ENCODE measurements around the gene TMEM132D. TPM values are rescaled to one million over a fixed set of nuclear protein-coding genes. Genes with fewer than 3 reads are reported as not detected.

The TMEM132D gene
- total RNA-seq, 1 experiment from 2014 or later, result 1.4 TPM

DNA sequence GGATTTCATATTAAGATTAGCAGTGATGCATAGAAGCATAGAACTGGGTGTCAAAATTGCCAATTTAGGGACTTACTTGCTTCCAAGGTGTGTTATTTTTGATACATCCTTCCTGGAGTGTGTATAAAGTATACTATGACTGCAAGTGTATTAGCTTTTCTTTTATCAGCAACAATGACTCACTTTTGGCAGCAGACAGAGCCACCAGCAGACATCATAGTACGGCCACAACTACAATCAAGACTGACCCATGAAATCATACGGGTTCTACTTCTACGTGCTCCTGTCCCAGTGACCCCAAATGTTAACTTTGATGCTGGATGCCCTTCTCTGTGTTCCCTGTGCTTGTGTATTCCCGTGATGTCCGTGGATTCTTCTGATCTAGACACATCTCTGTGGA lies 443.9 kb downstream of the TMEM132D start:
- no peak for ATAC-seq
- Mint-ChIP-seq H3K4me1 (no peaks in the 10 kb centered on the region), H3K9me3 (peaks cover 67% of the 10 kb centered on the region), H3K27ac (no peak overlapping the region), H3K36me3 (peaks cover 68% of the 10 kb centered on the region), H3K4me3 (no peak overlapping the region), H3K27me3 (ENCODE audit: low read depth) (no peaks in the 10 kb centered on the region; the same call in 1 of the 2 replicates)
- CTCF ChIA-PET, result no interaction called here
- POLR2A ChIA-PET, result no interaction called here
- DNase-seq (ENCODE audit: low spot score), result no peak
- TF ChIP-seq FOXP1 (CRISPR knock-in tag; IDR thresholded peaks at IDR 0.05; ENCODE audit: borderline replicate concordance) (no peak), OVOL2 (CRISPR knock-in tag; IDR thresholded peaks at IDR 0.05; ENCODE audit: borderline replicate concordance) (no peak), PRRX2 (CRISPR knock-in tag; IDR thresholded peaks at IDR 0.05) (no peak), ETV6 (CRISPR knock-in tag; IDR thresholded peaks at IDR 0.05) (no peak), ZNF219 (CRISPR knock-in tag; IDR thresholded peaks at IDR 0.05; ENCODE audit: borderline replicate concordance) (no peak), ZNF416 (CRISPR knock-in tag; IDR thresholded peaks at IDR 0.05) (no peak), ESRRA (CRISPR knock-in tag; IDR thresholded peaks at IDR 0.05; ENCODE audit: borderline replicate concordance) (no peak)
- TF ChIP-seq, protein P1, sequence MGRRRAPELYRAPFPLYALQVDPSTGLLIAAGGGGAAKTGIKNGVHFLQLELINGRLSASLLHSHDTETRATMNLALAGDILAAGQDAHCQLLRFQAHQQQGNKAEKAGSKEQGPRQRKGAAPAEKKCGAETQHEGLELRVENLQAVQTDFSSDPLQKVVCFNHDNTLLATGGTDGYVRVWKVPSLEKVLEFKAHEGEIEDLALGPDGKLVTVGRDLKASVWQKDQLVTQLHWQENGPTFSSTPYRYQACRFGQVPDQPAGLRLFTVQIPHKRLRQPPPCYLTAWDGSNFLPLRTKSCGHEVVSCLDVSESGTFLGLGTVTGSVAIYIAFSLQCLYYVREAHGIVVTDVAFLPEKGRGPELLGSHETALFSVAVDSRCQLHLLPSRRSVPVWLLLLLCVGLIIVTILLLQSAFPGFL (CRISPR knock-in tag; IDR thresholded peaks at IDR 0.05; ENCODE audit: borderline replicate concordance), result no peak
- TF ChIP-seq, protein P2, sequence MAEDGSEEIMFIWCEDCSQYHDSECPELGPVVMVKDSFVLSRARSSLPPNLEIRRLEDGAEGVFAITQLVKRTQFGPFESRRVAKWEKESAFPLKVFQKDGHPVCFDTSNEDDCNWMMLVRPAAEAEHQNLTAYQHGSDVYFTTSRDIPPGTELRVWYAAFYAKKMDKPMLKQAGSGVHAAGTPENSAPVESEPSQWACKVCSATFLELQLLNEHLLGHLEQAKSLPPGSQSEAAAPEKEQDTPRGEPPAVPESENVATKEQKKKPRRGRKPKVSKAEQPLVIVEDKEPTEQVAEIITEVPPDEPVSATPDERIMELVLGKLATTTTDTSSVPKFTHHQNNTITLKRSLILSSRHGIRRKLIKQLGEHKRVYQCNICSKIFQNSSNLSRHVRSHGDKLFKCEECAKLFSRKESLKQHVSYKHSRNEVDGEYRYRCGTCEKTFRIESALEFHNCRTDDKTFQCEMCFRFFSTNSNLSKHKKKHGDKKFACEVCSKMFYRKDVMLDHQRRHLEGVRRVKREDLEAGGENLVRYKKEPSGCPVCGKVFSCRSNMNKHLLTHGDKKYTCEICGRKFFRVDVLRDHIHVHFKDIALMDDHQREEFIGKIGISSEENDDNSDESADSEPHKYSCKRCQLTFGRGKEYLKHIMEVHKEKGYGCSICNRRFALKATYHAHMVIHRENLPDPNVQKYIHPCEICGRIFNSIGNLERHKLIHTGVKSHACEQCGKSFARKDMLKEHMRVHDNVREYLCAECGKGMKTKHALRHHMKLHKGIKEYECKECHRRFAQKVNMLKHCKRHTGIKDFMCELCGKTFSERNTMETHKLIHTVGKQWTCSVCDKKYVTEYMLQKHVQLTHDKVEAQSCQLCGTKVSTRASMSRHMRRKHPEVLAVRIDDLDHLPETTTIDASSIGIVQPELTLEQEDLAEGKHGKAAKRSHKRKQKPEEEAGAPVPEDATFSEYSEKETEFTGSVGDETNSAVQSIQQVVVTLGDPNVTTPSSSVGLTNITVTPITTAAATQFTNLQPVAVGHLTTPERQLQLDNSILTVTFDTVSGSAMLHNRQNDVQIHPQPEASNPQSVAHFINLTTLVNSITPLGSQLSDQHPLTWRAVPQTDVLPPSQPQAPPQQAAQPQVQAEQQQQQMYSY (CRISPR knock-in tag; IDR thresholded peaks at IDR 0.05), result no peak
- TF ChIP-seq, protein P3, sequence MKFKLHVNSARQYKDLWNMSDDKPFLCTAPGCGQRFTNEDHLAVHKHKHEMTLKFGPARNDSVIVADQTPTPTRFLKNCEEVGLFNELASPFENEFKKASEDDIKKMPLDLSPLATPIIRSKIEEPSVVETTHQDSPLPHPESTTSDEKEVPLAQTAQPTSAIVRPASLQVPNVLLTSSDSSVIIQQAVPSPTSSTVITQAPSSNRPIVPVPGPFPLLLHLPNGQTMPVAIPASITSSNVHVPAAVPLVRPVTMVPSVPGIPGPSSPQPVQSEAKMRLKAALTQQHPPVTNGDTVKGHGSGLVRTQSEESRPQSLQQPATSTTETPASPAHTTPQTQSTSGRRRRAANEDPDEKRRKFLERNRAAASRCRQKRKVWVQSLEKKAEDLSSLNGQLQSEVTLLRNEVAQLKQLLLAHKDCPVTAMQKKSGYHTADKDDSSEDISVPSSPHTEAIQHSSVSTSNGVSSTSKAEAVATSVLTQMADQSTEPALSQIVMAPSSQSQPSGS (CRISPR knock-in tag; IDR thresholded peaks at IDR 0.05; ENCODE audit: borderline replicate concordance, low read depth), result no peak

DNA sequence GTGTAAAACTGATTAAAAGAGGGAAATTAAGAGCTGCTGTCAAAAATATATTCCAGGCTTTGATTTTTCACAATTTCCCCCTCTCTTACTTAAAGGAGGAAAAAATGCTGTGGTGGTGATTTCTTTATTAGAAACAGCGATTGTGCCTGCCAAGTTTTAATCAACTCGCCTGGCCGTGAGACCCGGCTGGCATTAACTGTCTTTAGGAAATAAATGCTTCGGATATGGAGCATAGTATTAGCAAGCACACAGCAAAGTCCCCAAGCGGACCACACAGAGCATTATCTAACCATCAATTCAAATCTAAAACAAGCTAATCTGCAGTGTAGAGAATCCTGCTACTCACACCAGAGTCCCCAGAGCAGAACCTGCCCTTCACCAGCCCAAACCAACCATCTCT lies 457.1 kb downstream of the TMEM132D start:
- Mint-ChIP-seq H3K4me3 (no peak overlapping the region), H3K9me3 (peaks cover 92% of the 10 kb centered on the region), H3K27me3 (ENCODE audit: low read depth) (no peaks in the 10 kb centered on the region; the same call in none of the 2 replicates), H3K27ac (no peak overlapping the region), H3K36me3 (peaks cover 86% of the 10 kb centered on the region), H3K4me1 (no peaks in the 10 kb centered on the region)
- TF ChIP-seq, protein P4, sequence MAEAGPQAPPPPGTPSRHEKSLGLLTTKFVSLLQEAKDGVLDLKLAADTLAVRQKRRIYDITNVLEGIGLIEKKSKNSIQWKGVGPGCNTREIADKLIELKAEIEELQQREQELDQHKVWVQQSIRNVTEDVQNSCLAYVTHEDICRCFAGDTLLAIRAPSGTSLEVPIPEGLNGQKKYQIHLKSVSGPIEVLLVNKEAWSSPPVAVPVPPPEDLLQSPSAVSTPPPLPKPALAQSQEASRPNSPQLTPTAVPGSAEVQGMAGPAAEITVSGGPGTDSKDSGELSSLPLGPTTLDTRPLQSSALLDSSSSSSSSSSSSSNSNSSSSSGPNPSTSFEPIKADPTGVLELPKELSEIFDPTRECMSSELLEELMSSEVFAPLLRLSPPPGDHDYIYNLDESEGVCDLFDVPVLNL (CRISPR knock-in tag; IDR thresholded peaks at IDR 0.05; ENCODE audit: borderline replicate concordance, low read depth), result no peak
- TF ChIP-seq, protein P5, sequence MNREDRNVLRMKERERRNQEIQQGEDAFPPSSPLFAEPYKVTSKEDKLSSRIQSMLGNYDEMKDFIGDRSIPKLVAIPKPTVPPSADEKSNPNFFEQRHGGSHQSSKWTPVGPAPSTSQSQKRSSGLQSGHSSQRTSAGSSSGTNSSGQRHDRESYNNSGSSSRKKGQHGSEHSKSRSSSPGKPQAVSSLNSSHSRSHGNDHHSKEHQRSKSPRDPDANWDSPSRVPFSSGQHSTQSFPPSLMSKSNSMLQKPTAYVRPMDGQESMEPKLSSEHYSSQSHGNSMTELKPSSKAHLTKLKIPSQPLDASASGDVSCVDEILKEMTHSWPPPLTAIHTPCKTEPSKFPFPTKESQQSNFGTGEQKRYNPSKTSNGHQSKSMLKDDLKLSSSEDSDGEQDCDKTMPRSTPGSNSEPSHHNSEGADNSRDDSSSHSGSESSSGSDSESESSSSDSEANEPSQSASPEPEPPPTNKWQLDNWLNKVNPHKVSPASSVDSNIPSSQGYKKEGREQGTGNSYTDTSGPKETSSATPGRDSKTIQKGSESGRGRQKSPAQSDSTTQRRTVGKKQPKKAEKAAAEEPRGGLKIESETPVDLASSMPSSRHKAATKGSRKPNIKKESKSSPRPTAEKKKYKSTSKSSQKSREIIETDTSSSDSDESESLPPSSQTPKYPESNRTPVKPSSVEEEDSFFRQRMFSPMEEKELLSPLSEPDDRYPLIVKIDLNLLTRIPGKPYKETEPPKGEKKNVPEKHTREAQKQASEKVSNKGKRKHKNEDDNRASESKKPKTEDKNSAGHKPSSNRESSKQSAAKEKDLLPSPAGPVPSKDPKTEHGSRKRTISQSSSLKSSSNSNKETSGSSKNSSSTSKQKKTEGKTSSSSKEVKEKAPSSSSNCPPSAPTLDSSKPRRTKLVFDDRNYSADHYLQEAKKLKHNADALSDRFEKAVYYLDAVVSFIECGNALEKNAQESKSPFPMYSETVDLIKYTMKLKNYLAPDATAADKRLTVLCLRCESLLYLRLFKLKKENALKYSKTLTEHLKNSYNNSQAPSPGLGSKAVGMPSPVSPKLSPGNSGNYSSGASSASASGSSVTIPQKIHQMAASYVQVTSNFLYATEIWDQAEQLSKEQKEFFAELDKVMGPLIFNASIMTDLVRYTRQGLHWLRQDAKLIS (CRISPR knock-in tag; IDR thresholded peaks at IDR 0.05; ENCODE audit: borderline replicate concordance), result no peak
- TF ChIP-seq ETV6 (CRISPR knock-in tag; IDR thresholded peaks at IDR 0.05) (no peak), ZNF138 (CRISPR knock-in tag; conservative IDR thresholded peaks at IDR 0.05) (no peak), SP1 (CRISPR knock-in tag; conservative IDR thresholded peaks at IDR 0.05) (no peak)
- TF ChIP-seq, protein P6, sequence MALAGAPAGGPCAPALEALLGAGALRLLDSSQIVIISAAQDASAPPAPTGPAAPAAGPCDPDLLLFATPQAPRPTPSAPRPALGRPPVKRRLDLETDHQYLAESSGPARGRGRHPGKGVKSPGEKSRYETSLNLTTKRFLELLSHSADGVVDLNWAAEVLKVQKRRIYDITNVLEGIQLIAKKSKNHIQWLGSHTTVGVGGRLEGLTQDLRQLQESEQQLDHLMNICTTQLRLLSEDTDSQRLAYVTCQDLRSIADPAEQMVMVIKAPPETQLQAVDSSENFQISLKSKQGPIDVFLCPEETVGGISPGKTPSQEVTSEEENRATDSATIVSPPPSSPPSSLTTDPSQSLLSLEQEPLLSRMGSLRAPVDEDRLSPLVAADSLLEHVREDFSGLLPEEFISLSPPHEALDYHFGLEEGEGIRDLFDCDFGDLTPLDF (CRISPR knock-in tag; IDR thresholded peaks at IDR 0.05), result no peak
- TF ChIP-seq, protein P7, sequence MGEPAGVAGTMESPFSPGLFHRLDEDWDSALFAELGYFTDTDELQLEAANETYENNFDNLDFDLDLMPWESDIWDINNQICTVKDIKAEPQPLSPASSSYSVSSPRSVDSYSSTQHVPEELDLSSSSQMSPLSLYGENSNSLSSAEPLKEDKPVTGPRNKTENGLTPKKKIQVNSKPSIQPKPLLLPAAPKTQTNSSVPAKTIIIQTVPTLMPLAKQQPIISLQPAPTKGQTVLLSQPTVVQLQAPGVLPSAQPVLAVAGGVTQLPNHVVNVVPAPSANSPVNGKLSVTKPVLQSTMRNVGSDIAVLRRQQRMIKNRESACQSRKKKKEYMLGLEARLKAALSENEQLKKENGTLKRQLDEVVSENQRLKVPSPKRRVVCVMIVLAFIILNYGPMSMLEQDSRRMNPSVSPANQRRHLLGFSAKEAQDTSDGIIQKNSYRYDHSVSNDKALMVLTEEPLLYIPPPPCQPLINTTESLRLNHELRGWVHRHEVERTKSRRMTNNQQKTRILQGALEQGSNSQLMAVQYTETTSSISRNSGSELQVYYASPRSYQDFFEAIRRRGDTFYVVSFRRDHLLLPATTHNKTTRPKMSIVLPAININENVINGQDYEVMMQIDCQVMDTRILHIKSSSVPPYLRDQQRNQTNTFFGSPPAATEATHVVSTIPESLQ (CRISPR knock-in tag; IDR thresholded peaks at IDR 0.05), result no peak
- POLR2A ChIA-PET, result no interaction called here
- ATAC-seq (no peak), DNase-seq (ENCODE audit: low spot score) (no peak)
- CTCF ChIA-PET, result no interaction called here

All from WTC11 (cell line).